Measurements from ENCODE around the gene MPHOSPH9. TPM values are rescaled to one million over a fixed set of nuclear protein-coding genes. Genes with fewer than 3 reads are reported as not detected.

The MPHOSPH9 gene
- total and polyA plus RNA-seq, 2 of the 13 experiments (the other 11 are each of a cell fraction or from before 2014, with no cell fraction given), result 20.3 to 63.4 TPM

- TF ChIP-seq KIAA2018 (CRISPR knock-in tag; IDR thresholded peaks at IDR 0.05; ENCODE audit: borderline replicate concordance), result no peak
- TF ChIP-seq SALL2 (CRISPR knock-in tag; IDR thresholded peaks at IDR 0.05), result no peak
- TF ChIP-seq ATF2 (CRISPR knock-in tag; IDR thresholded peaks at IDR 0.05), result no peak
- no peak for TF ChIP-seq ZNF275 (CRISPR knock-in tag; IDR thresholded peaks at IDR 0.05; ENCODE audit: borderline replicate concordance)
- TF ChIP-seq ZNF75D (CRISPR knock-in tag; IDR thresholded peaks at IDR 0.05; ENCODE audit: borderline replicate concordance), result no peak
- no peak for TF ChIP-seq HNRNPH1 (optimal IDR thresholded peaks at IDR 0.05; ENCODE audit: low read depth, low read length)
- no peak for TF ChIP-seq XRCC5 (optimal IDR thresholded peaks at IDR 0.05; ENCODE audit: low read length)
- no peak for TF ChIP-seq LRRFIP1 (CRISPR knock-in tag; conservative IDR thresholded peaks at IDR 0.05)
Observed at GRCh38 chr12:123131879-123132402, 101.0 kb downstream of the MPHOSPH9 start (continued).
